UCSD-AML1 (cell line): ENCODE results near the gene ZNF655.
A peak's percentile ranks its signal among the peaks of the same experiment; 100 is the strongest.
"Not testable (repeated sequence)": the region's sequence is repeated elsewhere in the genome, so short reads cannot be mapped to it uniquely, and the experiment has no call there.

Experiments used
- DNase-seq: peaks from one replicate; lab custom pipeline; 2025; ENCODE audit not compliant: unreplicated experiment; lab: John Stamatoyannopoulos, UW

The ZNF655 gene, protein sequence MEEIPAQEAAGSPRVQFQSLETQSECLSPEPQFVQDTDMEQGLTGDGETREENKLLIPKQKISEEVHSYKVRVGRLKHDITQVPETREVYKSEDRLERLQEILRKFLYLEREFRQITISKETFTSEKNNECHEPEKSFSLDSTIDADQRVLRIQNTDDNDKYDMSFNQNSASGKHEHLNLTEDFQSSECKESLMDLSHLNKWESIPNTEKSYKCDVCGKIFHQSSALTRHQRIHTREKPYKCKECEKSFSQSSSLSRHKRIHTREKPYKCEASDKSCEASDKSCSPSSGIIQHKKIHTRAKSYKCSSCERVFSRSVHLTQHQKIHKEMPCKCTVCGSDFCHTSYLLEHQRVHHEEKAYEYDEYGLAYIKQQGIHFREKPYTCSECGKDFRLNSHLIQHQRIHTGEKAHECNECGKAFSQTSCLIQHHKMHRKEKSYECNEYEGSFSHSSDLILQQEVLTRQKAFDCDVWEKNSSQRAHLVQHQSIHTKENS

GRCh38 chr7:99558306-99559174 is at the start of gene ZNF655:
TSS of gene ZNF655 (plus strand) at chr7:99558642. CDS start at chr7:99560560, 1,918 bp downstream.
- peak; percentile 81 for DNase-seq

GRCh38 chr7:99514050-99514449 is 44.4 kb upstream of the ZNF655 start:
- DNase-seq = no peak

DNA sequence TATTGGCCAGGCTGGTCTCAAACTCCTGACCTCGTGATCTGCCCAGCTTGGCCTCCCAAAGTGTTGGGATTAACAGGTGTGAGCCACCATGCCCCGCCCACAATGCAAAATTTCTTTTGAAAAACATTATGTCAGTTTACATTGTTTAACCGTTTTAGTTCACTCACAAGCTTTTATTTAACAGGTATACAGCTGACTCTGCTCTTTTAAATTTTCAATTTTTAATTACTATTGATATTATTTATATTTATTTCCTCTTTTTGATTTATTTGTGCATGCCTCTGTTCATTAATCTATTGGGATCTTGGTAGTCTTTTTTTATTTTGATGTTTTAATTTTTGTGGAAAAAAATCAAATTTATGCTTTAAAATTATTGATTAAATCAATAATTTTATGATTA is 37.0 kb upstream of the ZNF655 start:
- DNase-seq = no peak

GRCh38 chr7:99525713-99526440 is 32.6 kb upstream of the ZNF655 start:
- peak; percentile 14 for DNase-seq

GRCh38 chr7:99531354-99531765 is 27.1 kb upstream of the ZNF655 start:
- DNase-seq = no peak

GRCh38 chr7:99535667-99536066 is 22.8 kb upstream of the ZNF655 start:
- DNase-seq = no peak

- DNase-seq = no peak
Observed at GRCh38 chr7:99539213-99539811, 19.1 kb upstream of the ZNF655 start.

DNA sequence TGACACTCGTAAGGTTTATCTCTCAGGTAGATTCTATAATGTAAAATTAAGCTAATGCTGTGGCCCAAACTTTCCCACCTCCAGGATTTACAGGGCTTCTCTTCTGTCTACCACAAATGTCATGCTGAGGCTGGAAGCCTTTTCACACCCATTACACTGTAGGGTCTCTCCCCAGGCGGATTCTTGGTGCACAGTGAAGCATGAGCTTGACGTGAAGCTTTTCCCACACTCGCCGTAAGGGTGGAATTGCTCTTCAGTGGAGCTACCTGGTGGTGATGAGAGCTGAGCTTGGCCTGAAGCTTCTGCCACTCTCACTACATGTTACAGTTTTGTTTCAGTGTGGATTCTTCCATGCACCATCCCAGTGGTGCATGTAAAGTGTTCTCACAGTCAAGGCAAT is 17.9 kb upstream of the ZNF655 start:
- DNase-seq = no peak

- DNase-seq = no peak
Observed at GRCh38 chr7:99541212-99541611, 17.2 kb upstream of the ZNF655 start.

- DNase-seq = no peak
Observed at GRCh38 chr7:99543081-99543671, 15.3 kb upstream of the ZNF655 start.

- DNase-seq = no peak
Observed at GRCh38 chr7:99543916-99544315, 14.5 kb upstream of the ZNF655 start.

DNA sequence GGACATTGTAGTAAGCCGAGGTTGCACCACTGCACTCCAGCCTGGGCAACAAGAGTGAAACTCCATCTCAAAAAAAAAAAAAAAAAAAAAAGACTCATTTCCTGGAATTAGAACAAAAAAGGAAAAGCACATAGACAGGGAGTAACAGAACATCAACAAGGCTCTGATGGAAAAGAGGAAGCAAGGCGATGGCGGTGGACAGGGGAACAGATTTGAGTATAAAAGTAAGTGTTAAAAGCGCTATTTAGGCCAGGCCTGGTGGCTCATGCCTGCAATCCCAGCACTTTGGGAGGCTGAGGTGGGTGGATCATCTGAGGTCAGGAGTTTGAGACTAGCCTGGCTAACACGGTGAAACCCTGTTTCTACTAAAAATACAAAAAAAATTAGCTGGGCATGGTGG is 13.1 kb upstream of the ZNF655 start:
- DNase-seq = not testable (repeated sequence)

- DNase-seq = not testable (repeated sequence)
Observed at GRCh38 chr7:99549545-99549944, 8.9 kb upstream of the ZNF655 start.

DNA sequence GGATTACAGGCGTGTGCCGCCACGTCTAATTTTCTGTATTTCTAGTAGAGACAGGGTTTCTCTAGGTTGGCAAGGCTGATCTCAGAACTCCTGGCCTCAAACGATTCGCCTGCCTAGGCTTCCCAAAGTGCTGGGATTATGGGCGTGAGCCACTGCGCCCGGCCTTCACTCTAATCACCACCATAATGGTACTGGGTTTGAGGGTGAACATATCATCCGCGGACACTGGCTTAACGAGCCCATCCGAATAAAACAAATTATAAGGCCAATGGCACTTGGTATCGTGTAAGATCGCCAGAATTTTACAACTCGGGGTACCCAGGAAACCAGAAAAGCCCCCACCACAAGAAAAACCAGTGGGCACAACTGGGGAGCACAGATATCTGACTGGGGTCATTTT is 7.1 kb upstream of the ZNF655 start:
- no peak for DNase-seq

- peak; percentile 78 for DNase-seq
Observed at GRCh38 chr7:99551767-99552463, 6.5 kb upstream of the ZNF655 start, which contains the start of gene FAM200A. TSS of gene FAM200A (minus strand) at chr7:99552114. CDS start at chr7:99548407, 3,707 bp downstream.

GRCh38 chr7:99553039-99553438 is 5.4 kb upstream of the ZNF655 start:
- DNase-seq = no peak

DNA sequence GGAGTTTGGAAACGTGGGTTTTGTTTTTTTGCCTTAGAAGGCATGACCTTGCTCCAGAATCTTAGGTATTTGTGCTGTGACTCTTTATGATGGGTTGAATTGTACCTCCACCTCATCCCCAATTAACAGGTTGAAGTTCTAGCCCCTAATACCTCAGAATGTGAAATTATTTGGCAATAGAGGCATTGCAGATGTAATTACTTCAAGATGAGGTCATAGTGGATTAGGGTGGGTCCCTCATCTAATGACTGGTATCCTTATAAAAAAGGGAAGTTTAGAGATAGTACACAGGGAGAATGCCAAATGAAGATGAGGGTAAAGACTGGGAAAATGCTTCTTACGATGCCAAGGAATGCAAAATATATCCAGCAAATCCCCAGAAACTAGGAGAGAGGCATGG is 3.5 kb upstream of the ZNF655 start:
- DNase-seq = no peak

DNA sequence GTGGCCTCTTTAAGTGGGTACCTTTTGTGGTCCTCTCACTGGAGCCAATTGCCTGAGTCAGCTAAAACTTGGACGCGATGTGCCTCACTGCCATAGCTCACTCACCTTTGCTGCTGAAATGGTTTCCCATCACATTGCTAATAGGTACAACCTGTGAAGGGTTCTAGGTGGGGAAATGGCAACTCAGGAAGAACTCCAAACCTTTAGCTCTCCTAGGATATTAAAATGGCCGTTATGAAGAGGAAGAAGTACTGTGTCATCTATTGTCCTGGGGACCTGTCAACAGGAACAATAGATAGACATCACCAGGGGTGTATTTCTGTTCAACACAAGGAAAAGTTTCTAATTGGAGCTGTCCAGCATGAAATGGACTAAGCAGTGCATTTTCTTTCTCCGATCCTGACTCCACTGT is 1.2 kb upstream of the ZNF655 start:
- no peak for DNase-seq

DNA sequence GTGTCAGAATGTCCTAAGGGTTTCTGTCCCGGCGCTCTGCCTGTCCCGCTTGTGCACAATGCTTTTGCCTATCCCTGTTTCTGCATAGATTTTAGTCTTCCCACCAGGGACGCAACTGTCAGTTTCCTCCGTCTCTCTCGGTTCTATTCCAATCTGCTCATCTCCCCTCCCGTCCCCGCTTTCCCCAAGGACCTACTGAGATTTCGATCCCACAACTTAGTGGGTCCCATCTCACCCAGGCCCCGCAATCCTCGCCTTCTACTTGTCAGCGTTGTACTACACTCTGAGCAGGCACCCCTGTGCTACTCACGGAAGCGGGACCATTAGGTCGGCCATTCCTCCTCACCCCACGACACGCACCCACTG is 519 bp upstream of the ZNF655 start:
- DNase-seq = no peak
